Lower leg skin (tissue), 4 donors: Measurements from ENCODE around the gene TRDN. TPM values are rescaled to one million over a fixed set of nuclear protein-coding genes. Genes with fewer than 3 reads are reported as not detected.
"Not testable (repeated sequence)": the region's sequence is repeated elsewhere in the genome, so short reads cannot be mapped to it uniquely, and the experiment has no call there.

Experiments used
- DNase-seq, 2 donors: peaks; one replicate each; pipeline ENCODE4 v3.0.0-alpha.2; 2019; ENCODE audit warnings: low spot score in 2 of 2
- H3K4me3 ChIP-seq: fragments of 200-600 bp; sonication (generic); 2 replicates; pipeline ENCODE4 v1.5.1; 2017; ENCODE audit warnings: mild to moderate bottlenecking, low read depth; ENCODE audit not compliant: poor library complexity, severe bottlenecking
- POLR2A ChIP-seq, 2 donors: fragments of 450-650 bp; IDR thresholded peaks; one replicate each; pipeline ENCODE4 v1.6.1; 2016 to 2017; ENCODE audit warnings: antibody characterized with exemption in 2 of 2, mild to moderate bottlenecking in 1 of 2, moderate library complexity in 1 of 2
- WGBS, 2 donors: methylation state at CpG; one replicate each; pipeline ENCODE4 v1.1.5; 2018; 5-methylcytosine and 5-hydroxymethylcytosine counted together
- intact Hi-C: fragments of 100-400 bp; cut with DNase I; formaldehyde crosslinking; loops from one replicate; pipeline ENCODE4 v1.15.0; 2023; ENCODE audit warnings: low total_unique reads
- total RNA-seq, 4 donors: library from RNA; depleted of rRNA; stranded (reverse); fragments of >200 nt; gene quantifications; one replicate each; pipeline ENCODE4 v1.1.0, GENCODE V29; 2016
- TF ChIP-seq, protein P1 (sequence below), 3 donors: fragments of 450-650 bp; IDR thresholded peaks; one replicate each; pipeline ENCODE4 v1.5.1; 2016; ENCODE audit warnings: antibody characterized with exemption in 3 of 3, mild to moderate bottlenecking in 3 of 3, moderate library complexity in 2 of 3

TRDN gene
- total RNA-seq, 4 donors from 2014 or later, result 0.06 TPM; not detected in 3

DNA sequence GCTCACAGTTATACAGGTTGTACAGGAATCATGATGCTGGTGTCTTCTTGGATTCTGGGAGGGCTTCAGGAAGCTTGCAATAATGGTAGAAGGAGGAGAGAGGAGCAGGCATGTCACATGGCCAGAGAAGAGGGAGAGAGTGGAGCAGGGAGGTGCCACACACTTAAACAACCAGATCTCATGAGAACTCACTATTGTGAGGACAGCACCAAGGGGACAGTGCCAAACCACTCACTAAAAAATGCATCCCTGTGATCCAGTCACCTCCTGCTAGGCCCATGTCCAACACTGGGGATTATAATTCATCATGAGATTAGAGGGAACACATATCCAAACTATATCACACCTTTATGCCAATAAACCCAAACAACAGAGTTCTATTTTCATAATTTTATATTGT lies 67.2 kb downstream of the TRDN start:
- no peak for DNase-seq
- H3K4me3 ChIP-seq, result no peak overlapping the region
- intact Hi-C loops, result no loop called here
- TF ChIP-seq, protein P1, sequence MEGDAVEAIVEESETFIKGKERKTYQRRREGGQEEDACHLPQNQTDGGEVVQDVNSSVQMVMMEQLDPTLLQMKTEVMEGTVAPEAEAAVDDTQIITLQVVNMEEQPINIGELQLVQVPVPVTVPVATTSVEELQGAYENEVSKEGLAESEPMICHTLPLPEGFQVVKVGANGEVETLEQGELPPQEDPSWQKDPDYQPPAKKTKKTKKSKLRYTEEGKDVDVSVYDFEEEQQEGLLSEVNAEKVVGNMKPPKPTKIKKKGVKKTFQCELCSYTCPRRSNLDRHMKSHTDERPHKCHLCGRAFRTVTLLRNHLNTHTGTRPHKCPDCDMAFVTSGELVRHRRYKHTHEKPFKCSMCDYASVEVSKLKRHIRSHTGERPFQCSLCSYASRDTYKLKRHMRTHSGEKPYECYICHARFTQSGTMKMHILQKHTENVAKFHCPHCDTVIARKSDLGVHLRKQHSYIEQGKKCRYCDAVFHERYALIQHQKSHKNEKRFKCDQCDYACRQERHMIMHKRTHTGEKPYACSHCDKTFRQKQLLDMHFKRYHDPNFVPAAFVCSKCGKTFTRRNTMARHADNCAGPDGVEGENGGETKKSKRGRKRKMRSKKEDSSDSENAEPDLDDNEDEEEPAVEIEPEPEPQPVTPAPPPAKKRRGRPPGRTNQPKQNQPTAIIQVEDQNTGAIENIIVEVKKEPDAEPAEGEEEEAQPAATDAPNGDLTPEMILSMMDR (IDR thresholded peaks at IDR 0.05), result no peak
- no peak for TF ChIP-seq POLR2A (IDR thresholded peaks at IDR 0.05)

DNA sequence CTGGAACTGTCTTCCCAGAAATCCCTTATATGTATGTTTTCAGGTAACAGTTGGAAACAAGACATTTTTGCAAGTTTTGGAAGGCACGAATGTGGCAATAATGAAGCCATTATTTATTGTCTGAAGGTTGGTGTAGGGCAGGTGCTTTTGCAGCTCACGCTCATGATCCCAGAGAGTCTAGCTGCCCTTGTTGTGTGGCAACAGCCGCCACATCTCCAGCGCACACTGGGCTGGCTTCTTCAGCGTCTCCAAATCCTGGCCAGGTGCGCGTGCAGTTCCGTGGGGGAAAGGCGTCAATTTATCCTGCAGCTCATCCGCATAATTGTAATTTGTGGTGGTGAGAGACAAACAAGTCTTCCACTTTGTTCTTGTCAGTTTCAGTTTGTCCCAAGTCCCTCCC lies 71.2 kb downstream of the TRDN start:
- 95 to 98% methylated on average over 10 of the region's 10 CpGs for WGBS, 2 donors
- H3K4me3 ChIP-seq, result no peak overlapping the region
- no peak for DNase-seq
- TF ChIP-seq, protein P1 (IDR thresholded peaks at IDR 0.05), result no peak
- TF ChIP-seq POLR2A (IDR thresholded peaks at IDR 0.05), result no peak
- intact Hi-C loops, result no loop called here

DNA sequence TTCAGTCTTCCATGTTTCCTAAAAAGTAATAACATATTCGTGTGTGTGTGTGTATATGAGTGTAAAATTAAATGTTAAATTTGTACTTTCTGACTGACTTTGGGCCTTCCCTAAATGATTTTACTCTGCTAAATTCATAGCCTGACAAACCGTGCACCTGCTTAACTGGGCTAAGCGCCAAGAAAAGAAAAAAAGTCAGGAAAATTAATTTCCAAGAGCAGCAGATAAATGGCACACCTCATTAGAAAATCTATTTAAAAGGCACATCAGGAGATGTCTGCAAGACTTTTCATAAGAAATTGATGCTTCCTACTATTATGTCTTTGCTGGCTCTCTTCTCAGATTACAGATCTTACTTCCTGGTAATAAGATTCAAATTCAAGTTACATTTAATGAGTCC lies 72.4 kb downstream of the TRDN start:
- intact Hi-C loops, result no loop called here
- no peak for DNase-seq
- TF ChIP-seq POLR2A (IDR thresholded peaks at IDR 0.05), result no peak
- TF ChIP-seq, protein P1 (IDR thresholded peaks at IDR 0.05), result no peak
- H3K4me3 ChIP-seq, result no peak overlapping the region
- WGBS, 2 donors, result 30 to 45% methylated on average over 3 of the region's 3 CpGs

DNA sequence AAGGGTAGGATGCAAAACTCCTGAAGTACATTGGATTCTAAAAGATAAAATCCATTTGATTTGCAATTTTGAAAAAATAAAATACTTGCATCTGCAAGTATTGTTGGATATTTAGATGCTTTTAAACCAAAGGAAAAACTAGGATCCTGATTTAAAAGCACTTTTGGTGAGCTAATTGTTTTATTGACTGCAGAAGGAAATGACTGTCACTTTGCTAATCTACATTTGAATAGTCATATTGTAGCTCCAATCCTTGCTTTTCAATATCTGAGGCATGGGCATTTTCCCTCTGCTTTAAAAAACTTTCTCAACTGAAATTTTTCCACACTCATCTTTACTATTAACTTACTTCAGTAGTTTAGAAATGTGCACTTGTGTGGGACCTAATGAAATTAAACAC lies 74.1 kb downstream of the TRDN start:
- no peak overlapping the region for H3K4me3 ChIP-seq
- intact Hi-C loops, result no loop called here
- TF ChIP-seq, protein P1 (IDR thresholded peaks at IDR 0.05), result no peak
- no peak for TF ChIP-seq POLR2A (IDR thresholded peaks at IDR 0.05)
- no peak for DNase-seq

DNA sequence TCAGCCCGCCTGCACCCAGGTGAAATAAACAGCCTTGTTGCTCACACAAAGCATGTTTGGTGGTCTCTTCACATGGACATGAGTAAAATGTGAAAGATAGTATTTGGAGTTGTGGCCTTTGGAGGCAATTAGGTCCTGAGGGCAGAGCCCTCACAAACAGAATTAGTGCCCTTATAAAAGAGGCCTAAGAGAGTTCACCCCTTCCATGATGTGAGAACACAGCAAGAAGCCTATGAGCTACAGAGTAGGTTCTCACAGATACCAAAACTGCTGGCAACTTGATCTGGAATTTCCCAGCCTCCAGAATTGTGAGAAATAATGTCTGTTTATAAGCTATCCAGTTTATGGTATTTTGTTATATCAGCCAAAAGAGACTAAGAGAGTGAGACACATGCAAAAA lies 74.5 kb downstream of the TRDN start:
- intact Hi-C loops, result no loop called here
- 91 to 92% methylated on average over 1 of the region's 1 CpG for WGBS, 2 donors
- H3K4me3 ChIP-seq, result no peak overlapping the region
- DNase-seq, result no peak
- no peak for TF ChIP-seq POLR2A (IDR thresholded peaks at IDR 0.05)
- TF ChIP-seq, protein P1 (IDR thresholded peaks at IDR 0.05), result no peak

DNA sequence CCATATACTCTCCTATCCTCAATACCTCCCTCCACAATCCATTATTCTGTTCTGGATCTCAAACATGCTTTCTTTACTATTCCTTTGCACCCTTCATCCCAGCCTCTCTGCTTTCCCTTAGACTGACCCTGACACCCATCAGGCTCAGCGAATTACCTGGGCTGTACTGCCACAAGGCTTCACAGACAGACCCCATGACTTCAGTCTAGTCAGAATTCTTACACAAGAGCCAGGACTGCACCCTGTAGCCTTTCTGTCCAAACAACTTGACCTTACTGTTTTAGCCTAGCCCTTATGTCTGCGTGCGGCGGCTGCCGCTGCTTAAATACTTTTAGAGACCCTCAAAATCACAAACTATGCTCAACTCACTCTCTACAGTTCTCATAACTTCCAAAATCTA lies 76.9 kb downstream of the TRDN start:
- 92 to 95% methylated on average over 5 of the region's 5 CpGs for WGBS, 2 donors
- intact Hi-C loops, result not testable (repeated sequence)

DNA sequence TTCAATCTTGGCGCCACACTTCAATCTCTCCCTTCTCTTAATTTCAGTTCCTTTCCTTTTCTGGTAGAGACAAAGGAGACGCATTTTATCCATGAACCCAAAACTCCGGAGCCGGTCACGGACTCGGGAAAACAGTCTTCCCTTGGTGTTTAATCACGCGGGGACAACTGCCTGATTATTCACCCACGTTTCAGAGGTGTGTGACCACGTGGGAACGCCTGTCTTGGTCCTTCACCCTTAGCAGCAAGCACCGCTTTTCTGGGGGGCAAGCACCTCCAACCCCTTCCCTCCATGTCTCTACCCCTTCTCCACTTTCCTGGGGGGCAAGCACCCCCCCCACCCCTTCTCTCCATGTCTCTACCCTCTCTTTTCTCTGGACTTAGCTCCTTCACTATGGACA lies 79.3 kb downstream of the TRDN start:
- DNase-seq, intact Hi-C loops, H3K4me3 ChIP-seq: not testable (repeated sequence)
- WGBS, 2 donors, result 94 to 95% methylated on average over 12 of the region's 12 CpGs

More for the DNA sequence above, 76.9 kb downstream of the TRDN start:
- H3K4me3 ChIP-seq, DNase-seq: not testable (repeated sequence)
